ENCODE measurements around the gene ECHDC3. TPM values are rescaled to one million over a fixed set of nuclear protein-coding genes. Genes with fewer than 3 reads are reported as not detected.

ECHDC3 gene
- total and polyA plus RNA-seq, 2 of the 13 experiments (the other 11 are each of a cell fraction or from before 2014, with no cell fraction given) = not detected

DNA sequence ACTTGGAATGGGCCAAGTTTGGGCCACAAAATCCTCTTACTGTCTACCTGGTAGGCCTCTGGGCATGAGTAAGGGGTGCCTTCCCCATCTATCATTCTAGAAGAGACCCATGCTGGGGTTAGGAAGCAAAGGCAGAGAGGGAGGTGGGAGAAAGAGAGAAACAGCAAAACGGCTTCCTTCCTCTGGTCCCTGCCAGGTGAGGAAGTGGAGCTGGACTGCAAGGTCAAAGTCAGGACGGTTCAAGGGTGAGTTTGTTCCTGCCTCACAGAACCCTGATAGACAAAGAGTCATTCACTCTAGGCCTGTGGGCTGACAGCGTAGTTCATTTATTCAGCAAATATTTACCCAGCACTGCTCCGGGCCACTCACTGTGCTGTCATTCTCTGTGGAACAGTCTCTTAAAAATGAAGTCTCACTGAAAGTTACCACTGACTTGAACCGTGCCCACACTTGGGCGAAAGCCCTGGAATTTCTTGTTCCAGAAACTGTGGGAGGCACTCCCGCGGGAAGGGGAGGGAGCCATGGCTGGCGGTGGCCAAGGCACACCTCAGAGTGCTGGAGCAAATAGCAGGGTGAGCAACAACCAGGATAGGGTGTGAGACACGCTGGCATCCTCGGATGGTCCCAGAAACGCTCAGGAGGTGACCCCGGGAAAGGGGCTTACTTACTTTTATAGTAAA, 26.2 kb upstream of the ECHDC3 start (continued):
- TF ChIP-seq GATAD2A (CRISPR knock-in tag; IDR thresholded peaks at IDR 0.05) = peak; percentile 93
- TF ChIP-seq, protein P1, sequence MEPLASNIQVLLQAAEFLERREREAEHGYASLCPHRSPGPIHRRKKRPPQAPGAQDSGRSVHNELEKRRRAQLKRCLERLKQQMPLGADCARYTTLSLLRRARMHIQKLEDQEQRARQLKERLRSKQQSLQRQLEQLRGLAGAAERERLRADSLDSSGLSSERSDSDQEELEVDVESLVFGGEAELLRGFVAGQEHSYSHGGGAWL (CRISPR knock-in tag; IDR thresholded peaks at IDR 0.05) = no peak
- no peak for TF ChIP-seq NFATC3 (CRISPR knock-in tag; IDR thresholded peaks at IDR 0.05)
- TF ChIP-seq, protein P2, sequence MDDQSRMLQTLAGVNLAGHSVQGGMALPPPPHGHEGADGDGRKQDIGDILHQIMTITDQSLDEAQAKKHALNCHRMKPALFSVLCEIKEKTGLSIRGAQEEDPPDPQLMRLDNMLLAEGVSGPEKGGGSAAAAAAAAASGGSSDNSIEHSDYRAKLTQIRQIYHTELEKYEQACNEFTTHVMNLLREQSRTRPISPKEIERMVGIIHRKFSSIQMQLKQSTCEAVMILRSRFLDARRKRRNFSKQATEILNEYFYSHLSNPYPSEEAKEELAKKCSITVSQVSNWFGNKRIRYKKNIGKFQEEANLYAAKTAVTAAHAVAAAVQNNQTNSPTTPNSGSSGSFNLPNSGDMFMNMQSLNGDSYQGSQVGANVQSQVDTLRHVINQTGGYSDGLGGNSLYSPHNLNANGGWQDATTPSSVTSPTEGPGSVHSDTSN (CRISPR knock-in tag; IDR thresholded peaks at IDR 0.05; ENCODE audit: borderline replicate concordance) = no peak
- TF ChIP-seq TBX2 (CRISPR knock-in tag; IDR thresholded peaks at IDR 0.05; ENCODE audit: borderline replicate concordance) = peak; percentile 90
- TF ChIP-seq RNF2 (conservative IDR thresholded peaks at IDR 0.05; ENCODE audit: low read depth) = no peak
- TF ChIP-seq ARNT2 (CRISPR knock-in tag; IDR thresholded peaks at IDR 0.05; ENCODE audit: low read depth) = no peak
- no peak for TF ChIP-seq ZC3H4 (CRISPR knock-in tag; IDR thresholded peaks at IDR 0.05; ENCODE audit: borderline replicate concordance)
- TF ChIP-seq ZNF879 (CRISPR knock-in tag; IDR thresholded peaks at IDR 0.05) = no peak
- 0 out of 2 replicates have a peak, but pooled peaks have one; percentile 8 for TF ChIP-seq CREB1 (IDR thresholded peaks at IDR 0.05)
- peak; percentile 62 for TF ChIP-seq CREB1 (CRISPR knock-in tag; IDR thresholded peaks at IDR 0.05)
- TF ChIP-seq, protein P3, sequence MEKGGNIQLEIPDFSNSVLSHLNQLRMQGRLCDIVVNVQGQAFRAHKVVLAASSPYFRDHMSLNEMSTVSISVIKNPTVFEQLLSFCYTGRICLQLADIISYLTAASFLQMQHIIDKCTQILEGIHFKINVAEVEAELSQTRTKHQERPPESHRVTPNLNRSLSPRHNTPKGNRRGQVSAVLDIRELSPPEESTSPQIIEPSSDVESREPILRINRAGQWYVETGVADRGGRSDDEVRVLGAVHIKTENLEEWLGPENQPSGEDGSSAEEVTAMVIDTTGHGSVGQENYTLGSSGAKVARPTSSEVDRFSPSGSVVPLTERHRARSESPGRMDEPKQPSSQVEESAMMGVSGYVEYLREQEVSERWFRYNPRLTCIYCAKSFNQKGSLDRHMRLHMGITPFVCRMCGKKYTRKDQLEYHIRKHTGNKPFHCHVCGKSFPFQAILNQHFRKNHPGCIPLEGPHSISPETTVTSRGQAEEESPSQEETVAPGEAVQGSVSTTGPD (CRISPR knock-in tag; IDR thresholded peaks at IDR 0.05) = no peak
- TF ChIP-seq DR1 (CRISPR knock-in tag; IDR thresholded peaks at IDR 0.05) = no peak
- 0 out of 2 replicates have a peak, but pooled peaks have one; percentile 52 for TF ChIP-seq HOXA5 (CRISPR knock-in tag; IDR thresholded peaks at IDR 0.05)
- TF ChIP-seq ZBTB42 (CRISPR knock-in tag; IDR thresholded peaks at IDR 0.05) = no peak
- no peak for TF ChIP-seq NAIF1 (CRISPR knock-in tag; IDR thresholded peaks at IDR 0.05; ENCODE audit: borderline replicate concordance)
- 0 out of 2 replicates have a peak, but pooled peaks have one; percentile 42 for TF ChIP-seq TGIF2 (CRISPR knock-in tag; IDR thresholded peaks at IDR 0.05)
- TF ChIP-seq ZNF44 (CRISPR knock-in tag; IDR thresholded peaks at IDR 0.05) = no peak
- peak; percentile 18; the same call in 1 of the 2 replicates for TF ChIP-seq STAG1 (CRISPR knock-in tag; IDR thresholded peaks at IDR 0.05)
- no peak for TF ChIP-seq GLI4 (CRISPR knock-in tag; IDR thresholded peaks at IDR 0.05; ENCODE audit: borderline replicate concordance)
- no peak for TF ChIP-seq SUZ12 (IDR thresholded peaks at IDR 0.05; ENCODE audit: low read depth, low read length)
- no peak for TF ChIP-seq ZC3H13 (CRISPR knock-in tag; IDR thresholded peaks at IDR 0.05)
- no peak for TF ChIP-seq TBP (CRISPR knock-in tag; IDR thresholded peaks at IDR 0.05)
- TF ChIP-seq, protein P4, sequence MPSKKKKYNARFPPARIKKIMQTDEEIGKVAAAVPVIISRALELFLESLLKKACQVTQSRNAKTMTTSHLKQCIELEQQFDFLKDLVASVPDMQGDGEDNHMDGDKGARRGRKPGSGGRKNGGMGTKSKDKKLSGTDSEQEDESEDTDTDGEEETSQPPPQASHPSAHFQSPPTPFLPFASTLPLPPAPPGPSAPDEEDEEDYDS (CRISPR knock-in tag; IDR thresholded peaks at IDR 0.05) = peak; percentile 55; the same call in 1 of the 2 replicates
- no peak for TF ChIP-seq ZIK1 (CRISPR knock-in tag; IDR thresholded peaks at IDR 0.05; ENCODE audit: borderline replicate concordance, low read depth)

Measured in HepG2 (cell line).